IMR-90 (cell line): ENCODE results near the gene NANOGP8. TPM values are rescaled to one million over a fixed set of nuclear protein-coding genes. Genes with fewer than 3 reads are reported as not detected.

Experiments used
- ATAC-seq: fragments of 200-7000 bp; cut with Tn5 transposase; 2 replicates; pipeline ENCODE4 v1.9.1; 2020; ENCODE audit warnings: low read depth, mild to moderate bottlenecking, moderate library complexity
- BruUV-seq: library from RNA; stranded (reverse); fragments of 400-500 nt; replicated peaks from 2 replicates; lab custom pipeline; 2021; lab: Mats Ljungman, UMichigan
- CTCF ChIA-PET: fragments of 300-600 bp; formaldehyde crosslinking; extraction: SDS; loops from one replicate; lab custom pipeline; 2021; ENCODE audit warnings: antibody characterized with exemption; lab: Yijun Ruan, JAX
- POLR2A ChIA-PET: fragments of 300-600 bp; sonication (Branson Sonifier 250); formaldehyde crosslinking; loops from one replicate; lab custom pipeline; 2022; ENCODE audit warnings: antibody characterized with exemption; ENCODE audit not compliant: unreplicated experiment; lab: Charles Lee
- DNase-seq: peaks from one replicate; pipeline ENCODE4 v3.0.0; 2013
- H2AFZ ChIP-seq: replicated peaks from 2 replicates; pipeline ENCODE3; 2013; ENCODE audit warnings: low read length, mild to moderate bottlenecking; ENCODE audit not compliant: poor library complexity
- H2AK5ac ChIP-seq: 2 replicates; pipeline ENCODE4 v1.6.1; 2013; ENCODE audit warnings: low read depth, low read length, inconsistent platforms
- H2AK9ac ChIP-seq: replicated peaks from 2 replicates; pipeline ENCODE3; 2013; ENCODE audit warnings: mild to moderate bottlenecking, low read depth, low read length, moderate library complexity; ENCODE audit not compliant: poor library complexity
- H2BK120ac ChIP-seq: 2 replicates; pipeline ENCODE4 v1.6.1; 2013; ENCODE audit warnings: low read depth, low read length, inconsistent platforms
- H2BK15ac ChIP-seq: 3 replicates; pipeline ENCODE4 v1.6.1; 2013; ENCODE audit warnings: low read depth, low read length, inconsistent platforms
- H2BK20ac ChIP-seq: 2 replicates; pipeline ENCODE4 v1.6.1; 2013; ENCODE audit warnings: low read depth, mild to moderate bottlenecking, inconsistent platforms, low read length, moderate library complexity
- H2BK5ac ChIP-seq: 2 replicates; pipeline ENCODE4 v1.6.1; 2013; ENCODE audit warnings: mild to moderate bottlenecking, low read depth, low read length, inconsistent platforms; ENCODE audit not compliant: poor library complexity, severe bottlenecking
- H3K14ac ChIP-seq: replicated peaks from 2 replicates; pipeline ENCODE4 v1.6.1; 2013; ENCODE audit warnings: low read depth, low read length, inconsistent platforms
- H3K18ac ChIP-seq: 2 replicates; pipeline ENCODE4 v1.6.1; 2013; ENCODE audit warnings: low read depth, low read length, control low read depth
- H3K23ac ChIP-seq: 2 replicates; pipeline ENCODE4 v1.6.1; 2013; ENCODE audit warnings: low read depth, low read length, inconsistent platforms
- H3K27ac ChIP-seq: 2 replicates; pipeline ENCODE4 v1.5.1; 2013; ENCODE audit warnings: mild to moderate bottlenecking, control low read depth, low read length; ENCODE audit not compliant: insufficient read depth
- H3K27me3 ChIP-seq: 2 replicates; pipeline ENCODE4 v1.6.1; 2013; ENCODE audit warnings: low read length; ENCODE audit not compliant: control insufficient read depth, insufficient read depth
- H3K36me3 ChIP-seq: 2 replicates; pipeline ENCODE4 v1.6.1; 2013; ENCODE audit warnings: low read length, mixed read lengths; ENCODE audit not compliant: control insufficient read depth, insufficient read depth
- H3K4ac ChIP-seq: 2 replicates; pipeline ENCODE4 v1.6.1; 2013; ENCODE audit warnings: low read depth, low read length, inconsistent platforms
- H3K4me1 ChIP-seq: 2 replicates; pipeline ENCODE4 v1.6.1; 2013; ENCODE audit warnings: low read length, mixed read lengths; ENCODE audit not compliant: control insufficient read depth, insufficient read depth
- H3K4me2 ChIP-seq: 2 replicates; pipeline ENCODE4 v1.6.1; 2013; ENCODE audit warnings: low read depth, mild to moderate bottlenecking, control low read depth, low read length, moderate library complexity
- H3K4me3 ChIP-seq: 2 replicates; pipeline ENCODE4 v1.5.1; 2013; ENCODE audit warnings: low read depth, mild to moderate bottlenecking, control low read depth, low read length, moderate library complexity; ENCODE audit not compliant: insufficient read depth
- H3K56ac ChIP-seq: 2 replicates; pipeline ENCODE4 v1.6.1; 2013; ENCODE audit warnings: low read length, inconsistent platforms; ENCODE audit not compliant: insufficient read depth; ENCODE audit errors: extremely low read depth
- H3K79me1 ChIP-seq, 2 experiments: 2 replicates each; pipeline ENCODE4 v1.6.1; 2013; ENCODE audit warnings: low read length in 2 of 2, inconsistent platforms in 1 of 2, low read depth in 1 of 2
- H3K9ac ChIP-seq: 2 replicates; pipeline ENCODE4 v1.6.1; 2013; ENCODE audit warnings: low read depth, low read length, control low read depth
- H3K9me1 ChIP-seq: 2 replicates; pipeline ENCODE4 v1.6.1; 2013; ENCODE audit warnings: low read length, inconsistent platforms; ENCODE audit not compliant: insufficient read depth
- H3K9me3 ChIP-seq: 2 replicates; pipeline ENCODE4 v1.6.1; 2013; ENCODE audit warnings: low read length; ENCODE audit not compliant: control insufficient read depth, insufficient read depth
- H4K20me1 ChIP-seq: 2 replicates; pipeline ENCODE4 v1.6.1; 2013; ENCODE audit warnings: low read length, inconsistent platforms; ENCODE audit not compliant: insufficient read depth
- H4K5ac ChIP-seq: 2 replicates; pipeline ENCODE4 v1.6.1; 2013; ENCODE audit warnings: mild to moderate bottlenecking, low read depth, low read length, control low read depth
- H4K8ac ChIP-seq, 2 experiments: 2 replicates each; pipeline ENCODE4 v1.6.1; 2013; ENCODE audit warnings: low read depth in 2 of 2, low read length in 2 of 2, control low read depth in 1 of 2, inconsistent platforms in 1 of 2
- H4K91ac ChIP-seq: 2 replicates; pipeline ENCODE4 v1.6.1; 2013; ENCODE audit warnings: low read depth, low read length, inconsistent platforms; ENCODE audit not compliant: insufficient read depth
- CHD1 ChIP-seq: IDR thresholded peaks from 2 replicates; pipeline ENCODE4 v1.6.1; 2012; ENCODE audit warnings: low read depth, low read length, improper control_type of control experiment
- FOS ChIP-seq: fragments of 150-350 bp; IDR thresholded peaks from 2 replicates; pipeline ENCODE4 v1.6.1; 2016; ENCODE audit warnings: low read depth, low read length
- MXI1 ChIP-seq: IDR thresholded peaks from 2 replicates; pipeline ENCODE4 v1.6.1; 2012; ENCODE audit warnings: low read depth, mild to moderate bottlenecking, low read length, moderate library complexity, borderline replicate concordance
- RCOR1 ChIP-seq: IDR thresholded peaks from 2 replicates; pipeline ENCODE4 v1.6.1; 2012; ENCODE audit warnings: mild to moderate bottlenecking, low read length, improper control_type of control experiment; ENCODE audit not compliant: insufficient replicate concordance
- WGBS, 2 experiments: methylation state at CpG; one replicate each; pipeline versions ENCODE4 v1.1.5 to v1.1.7; 2013; ENCODE audit warnings: missing lambda C conversion rate in 2 of 2; ENCODE audit not compliant: insufficient read length in 1 of 2; ENCODE audit errors: extremely low coverage in 2 of 2; 5-methylcytosine and 5-hydroxymethylcytosine counted together
- dilution Hi-C: fragments of 300-500 bp; cut with HindIII; formaldehyde crosslinking; loops from one replicate; pipeline ENCODE4 v1.14.3; 2018; ENCODE audit warnings: low sequenced_read_pairs; ENCODE audit not compliant: unreplicated experiment
- in situ Hi-C: fragments of 300-500 bp; cut with MboI; formaldehyde crosslinking; loops from 3 replicates; pipeline ENCODE4 v1.14.3; 2019; ENCODE audit warnings: low sequenced_read_pairs, inconsistent platforms, mixed read lengths
- intact Hi-C: fragments of 100-400 bp; cut with micrococcal nuclease; formaldehyde crosslinking; loops from 2 replicates; pipeline ENCODE4 v1.10.0; 2022
- polyA plus RNA-seq, 3 experiments: library from polyadenylated mRNA; depleted of rRNA; stranded (reverse); fragments of >200 nt; gene quantifications; 2 replicates each; pipeline ENCODE4 v1.2.3, GENCODE V29; 2012; ENCODE audit warnings: low replicate concordance in 1 of 3
- total RNA-seq: library from RNA; depleted of rRNA; stranded (reverse); fragments of >200 nt; gene quantifications from 2 replicates; pipeline ENCODE4 v1.2.3, GENCODE V29; 2012

The NANOGP8 gene
- total and polyA plus RNA-seq, 2 of the 4 experiments (the other 2 are of a cell fraction): not detected

DNA sequence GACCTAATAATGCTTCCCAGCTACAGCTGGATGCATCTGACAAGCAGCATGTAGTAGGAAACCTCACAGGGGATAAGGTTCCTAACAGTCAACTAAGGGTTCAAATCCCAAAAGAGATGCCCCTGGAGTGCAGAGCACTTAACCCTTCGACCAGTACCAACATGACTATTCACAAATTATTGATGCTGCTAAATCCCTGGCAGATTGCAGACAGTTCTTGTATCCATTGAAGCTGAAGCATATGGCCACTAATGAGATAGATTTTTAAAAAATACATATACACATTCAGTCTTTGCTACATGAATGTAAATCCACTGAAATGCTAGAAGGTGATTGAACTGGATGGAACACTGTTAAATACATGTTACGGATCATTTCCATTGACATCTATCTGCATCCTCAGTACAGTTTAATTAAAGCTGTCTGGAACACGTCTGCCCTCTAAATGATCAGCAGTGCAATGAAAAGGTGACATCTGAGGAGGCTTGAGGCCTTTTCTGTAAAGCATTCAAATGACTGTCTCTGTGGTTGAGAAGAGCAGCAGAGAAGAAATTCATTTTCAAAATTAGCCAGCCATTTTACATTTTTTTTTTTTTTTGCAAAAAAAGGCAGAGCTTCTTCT lies 19.5 kb upstream of the NANOGP8 start:
- WGBS, 2 experiments: no CpG with 5 or more reads among the region's 3 CpGs
- BruUV-seq: no TSS peak

More for the DNA sequence above, 19.5 kb upstream of the NANOGP8 start:
- Histone ChIP-seq H2BK5ac (no peak overlapping the region), H4K91ac (no peak overlapping the region), H2BK20ac (peak overlapping the region; percentile 35), H2BK120ac (peak overlapping the region; percentile 33; the same call in 1 of the 2 replicates), H2BK15ac (no peak overlapping the region), H3K27ac (no peak overlapping the region), H4K5ac (peak overlapping the region; percentile 23), H3K9me1 (no peaks in the 10 kb centered on the region), H4K8ac (no peak overlapping the region), H3K4me1 (peaks cover 5% of the 10 kb centered on the region; the same call in 1 of the 2 replicates), H3K14ac (0 out of 2 replicates have a peak overlapping the region, but pooled peaks have one; percentile 0), H3K27me3 (no peaks in the 10 kb centered on the region), H3K4me3 (no peak overlapping the region), H3K4me2 (no peak overlapping the region), H2AFZ (no peak overlapping the region), H3K36me3 (no peaks in the 10 kb centered on the region), H3K79me1 (no peaks in the 10 kb centered on the region), H3K9ac (no peak overlapping the region), H3K23ac (no peak overlapping the region), H2AK5ac (no peak overlapping the region), H3K4ac (no peak overlapping the region), H4K20me1 (no peaks in the 10 kb centered on the region), H2AK9ac (no peak overlapping the region), H3K18ac (peak overlapping the region; percentile 86), H3K56ac (no peak overlapping the region), H3K9me3 (no peaks in the 10 kb centered on the region)
- TF ChIP-seq FOS (no peak), CHD1 (no peak), RCOR1 (no peak), MXI1 (no peak)
- DNase-seq (no peak), ATAC-seq (no peak)
- dilution Hi-C loops: no loop called here
- in situ Hi-C loops: no loop called here
- ChIA-PET POLR2A (no interaction called here), CTCF (interaction anchor here (1.2 kb wide), 1 partner anchor 11 kb away, joined by 3 read pairs; no protein-coding TSS in a partner anchor)
- intact Hi-C loops: no loop called here
